ENCODE results near the gene ROBO1.

The ROBO1 gene

DNA sequence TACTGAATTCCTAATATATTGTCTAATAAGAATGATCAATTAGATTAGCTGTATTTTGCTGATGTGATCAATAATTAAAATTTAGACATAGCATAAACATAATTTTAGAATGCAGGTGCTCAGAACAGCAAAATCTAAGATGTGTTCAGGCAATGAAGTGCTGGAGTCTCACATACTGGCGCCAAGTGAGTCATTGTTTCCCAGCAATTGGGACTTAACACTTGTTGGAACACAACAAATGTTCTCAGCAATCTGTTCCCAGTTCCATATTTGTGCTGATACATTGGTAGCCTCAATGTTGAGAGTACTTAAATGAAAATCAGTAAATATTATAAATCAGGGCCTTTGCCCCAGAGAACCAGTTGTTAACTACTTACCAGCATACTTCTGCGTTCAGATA is 619.0 kb downstream of the ROBO1 start:
- no peak for DNase-seq

GRCh38 chr3:79146024-79146423 is 621.8 kb downstream of the ROBO1 start:
- no peak for DNase-seq

DNA sequence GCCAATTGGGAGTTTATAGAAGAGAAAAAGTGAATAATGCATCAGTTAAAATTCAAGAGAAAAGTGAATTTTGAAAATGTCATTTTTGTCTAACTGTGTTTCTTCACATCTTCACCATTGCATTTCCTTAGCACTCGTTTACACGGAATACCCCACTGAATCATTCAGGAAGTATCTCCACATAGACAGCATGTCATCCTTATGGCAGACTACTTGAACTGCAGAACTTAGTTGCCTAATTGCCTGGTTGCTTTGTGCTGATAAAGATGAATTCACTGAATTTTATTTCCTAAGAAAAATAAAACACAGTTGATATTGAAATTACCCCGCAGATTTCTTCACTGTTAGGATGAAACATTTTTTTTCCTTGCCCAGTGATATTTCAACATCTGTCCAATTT is 627.1 kb downstream of the ROBO1 start:
- DNase-seq, result no peak

GRCh38 chr3:79139395-79140068 is 628.3 kb downstream of the ROBO1 start:
- DNase-seq, result no peak

DNA sequence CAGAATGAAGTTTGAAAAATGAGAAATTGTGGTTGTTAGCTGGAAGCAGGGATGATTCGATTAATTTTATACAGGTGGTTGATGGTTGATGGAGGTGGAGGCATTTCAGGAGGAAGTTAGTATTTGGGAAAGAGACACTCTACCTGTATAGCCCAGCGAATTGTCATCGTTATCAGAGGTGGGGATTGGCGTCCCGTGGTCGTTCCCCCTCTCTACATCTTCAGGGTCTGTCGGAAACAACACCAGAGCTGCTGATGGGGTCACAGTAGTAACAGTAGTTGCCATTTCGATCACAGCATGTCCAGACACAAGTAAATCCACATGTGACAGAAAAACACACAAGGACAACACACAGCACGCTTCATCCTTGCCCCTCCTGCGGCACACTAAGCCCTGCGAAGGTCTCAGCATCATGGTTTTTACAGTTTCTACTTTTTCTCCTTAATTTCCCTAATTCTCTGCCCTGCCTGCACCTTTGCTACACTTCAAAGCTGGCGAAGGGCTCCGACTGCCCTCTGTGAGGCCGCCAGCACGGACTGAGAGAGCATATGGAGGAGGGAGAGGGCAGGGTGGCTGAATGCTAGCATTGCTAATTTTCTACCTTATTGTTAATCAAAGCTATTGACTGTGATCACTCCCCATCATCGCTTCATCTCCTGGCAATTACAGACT is 642.3 kb downstream of the ROBO1 start:
- no peak for DNase-seq

DNA sequence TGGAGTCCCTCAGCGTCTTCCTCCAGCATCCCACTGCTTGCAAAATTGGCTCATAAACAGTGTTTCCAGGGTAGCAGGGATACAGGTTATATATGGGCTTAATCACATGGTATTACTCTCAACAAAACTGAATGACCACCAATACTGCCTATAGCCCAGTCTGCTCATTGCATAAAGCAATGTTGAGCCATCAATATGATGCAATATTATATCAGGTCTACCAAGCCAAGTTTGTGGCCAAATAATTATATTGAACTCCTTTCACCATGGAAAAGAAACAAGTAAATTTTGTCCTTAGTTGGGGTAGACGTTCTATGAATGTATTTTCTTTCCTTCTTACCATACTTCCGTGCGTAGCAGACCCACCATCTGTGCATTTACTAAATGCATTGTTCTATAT is 652.3 kb downstream of the ROBO1 start:
- no peak for DNase-seq

- no peak for DNase-seq
These were observed 653.9 kb downstream of the ROBO1 start for GRCh38 chr3:79113876-79114275.

DNA sequence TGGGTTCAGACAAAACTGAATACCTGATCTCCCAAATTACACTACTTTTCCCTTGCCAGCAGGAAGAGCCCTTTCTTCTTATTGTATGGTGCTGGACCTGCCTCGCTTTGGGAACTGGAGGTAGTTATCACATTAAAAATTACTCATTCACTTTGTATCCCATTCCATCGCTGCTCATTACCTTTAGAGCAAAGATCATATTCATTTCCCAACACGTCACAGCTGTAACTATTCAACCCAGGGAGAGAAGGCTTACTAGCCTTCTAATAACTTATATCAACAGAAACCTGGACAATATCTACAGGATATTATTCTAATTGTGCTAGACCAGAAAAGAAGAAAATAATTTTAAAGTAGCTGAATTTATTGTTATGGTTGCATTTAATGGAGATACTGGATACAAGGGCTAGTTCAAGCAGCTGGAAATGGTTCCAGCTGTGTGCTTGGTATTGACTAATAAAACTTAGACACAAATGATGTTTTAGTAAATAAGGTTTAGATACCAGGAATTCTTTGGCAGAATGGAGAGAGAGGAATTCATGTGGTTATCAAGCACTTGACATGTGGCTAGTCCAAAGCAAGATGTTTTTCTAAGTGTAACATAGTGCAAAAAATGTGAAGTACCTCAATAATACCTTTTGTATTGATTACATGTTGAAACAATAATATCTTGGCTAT is 656.3 kb downstream of the ROBO1 start:
- no peak for DNase-seq

GRCh38 chr3:79109754-79110153 is 658.0 kb downstream of the ROBO1 start:
- no peak for DNase-seq

DNA sequence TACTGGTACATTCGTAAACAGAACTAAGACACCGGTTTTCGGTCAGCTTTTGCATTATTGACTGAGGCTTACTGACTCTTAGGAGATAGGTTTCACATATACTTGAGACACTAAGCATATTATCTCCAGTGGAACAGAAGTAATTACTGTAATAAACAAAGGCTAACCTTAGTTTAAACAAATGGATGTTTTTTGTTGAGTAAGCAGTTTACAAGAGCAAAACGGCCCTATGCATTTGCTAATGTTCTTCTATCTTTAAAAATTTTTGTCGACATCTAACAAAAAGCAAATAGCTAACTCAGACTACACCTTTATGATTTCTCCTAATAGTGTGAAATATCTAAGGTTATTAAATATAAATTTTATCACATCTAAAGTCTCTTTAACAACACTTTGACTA is 664.5 kb downstream of the ROBO1 start:
- no peak for DNase-seq

DNA sequence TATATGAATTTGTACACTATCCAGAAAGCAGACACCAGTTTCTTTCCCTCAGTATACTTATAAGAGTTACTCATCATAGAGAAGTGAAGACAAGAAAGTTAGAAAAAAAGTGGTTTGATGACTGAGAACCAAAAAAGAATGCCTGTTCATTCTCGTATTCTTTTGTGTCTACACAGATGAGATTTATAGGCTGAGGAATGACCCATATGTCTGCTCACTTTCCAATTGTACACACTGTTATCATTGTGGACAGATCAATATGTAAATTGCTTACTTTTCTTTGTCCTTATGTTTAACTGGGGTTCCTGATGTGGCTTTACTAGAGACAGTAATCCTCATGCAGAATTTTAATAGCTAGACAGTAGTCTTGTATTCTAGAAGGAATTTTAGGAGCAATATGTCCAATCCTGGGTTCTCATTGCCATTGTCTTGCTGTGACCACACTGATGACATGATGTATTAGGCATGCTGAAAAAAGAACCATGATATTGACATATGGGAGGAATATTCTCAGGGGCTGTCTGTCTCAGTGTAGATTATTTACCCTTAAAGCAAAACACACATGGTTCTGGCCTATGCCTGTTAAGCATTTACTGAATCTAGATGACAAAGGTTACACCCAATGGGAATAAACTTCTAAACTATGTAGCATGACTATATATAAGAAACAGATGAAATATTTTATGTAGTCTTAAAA is 669.7 kb downstream of the ROBO1 start:
- DNase-seq, result no peak

DNA sequence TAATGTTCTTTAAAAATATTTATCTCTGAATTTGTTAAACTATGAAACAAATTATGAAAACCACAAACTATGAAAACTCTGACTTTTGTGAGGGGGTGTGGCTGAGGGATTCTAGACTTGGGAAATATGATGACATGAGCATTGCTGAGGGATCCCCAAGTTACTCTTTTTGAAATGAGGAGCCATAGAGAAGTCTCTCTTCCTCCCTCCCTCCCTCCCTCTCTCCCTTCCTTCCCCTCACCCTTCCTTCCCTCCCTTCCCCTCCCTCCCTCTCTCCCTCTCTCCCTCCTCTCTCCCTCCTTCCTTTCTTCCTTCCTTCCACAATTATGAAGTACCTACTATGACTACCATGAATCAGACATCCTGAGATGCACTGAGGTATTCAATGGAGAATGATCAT is 673.1 kb downstream of the ROBO1 start:
- no peak for DNase-seq

DNA sequence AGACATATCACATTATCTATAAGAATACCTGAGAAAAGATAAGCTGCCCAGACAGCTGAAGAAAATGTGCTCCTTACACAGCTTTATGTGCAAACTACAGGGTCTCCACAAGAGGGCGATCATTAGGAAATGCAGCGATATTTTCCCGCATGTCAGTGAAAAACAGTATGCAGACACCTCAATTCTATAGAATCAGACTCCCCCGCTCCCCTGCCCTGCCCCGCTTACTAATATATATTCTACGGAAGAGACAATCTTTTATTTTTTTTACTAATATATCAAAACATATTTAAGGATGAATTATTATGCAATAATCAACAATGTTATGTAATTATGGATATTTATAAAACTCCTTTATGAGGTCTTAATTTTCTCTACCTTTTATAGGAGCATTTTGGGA is 681.3 kb downstream of the ROBO1 start:
- DNase-seq, result no peak

GRCh38 chr3:79085171-79085570 is 682.6 kb downstream of the ROBO1 start:
- DNase-seq, result no peak

GRCh38 chr3:79081335-79081734 is 686.5 kb downstream of the ROBO1 start:
- no peak for DNase-seq

DNA sequence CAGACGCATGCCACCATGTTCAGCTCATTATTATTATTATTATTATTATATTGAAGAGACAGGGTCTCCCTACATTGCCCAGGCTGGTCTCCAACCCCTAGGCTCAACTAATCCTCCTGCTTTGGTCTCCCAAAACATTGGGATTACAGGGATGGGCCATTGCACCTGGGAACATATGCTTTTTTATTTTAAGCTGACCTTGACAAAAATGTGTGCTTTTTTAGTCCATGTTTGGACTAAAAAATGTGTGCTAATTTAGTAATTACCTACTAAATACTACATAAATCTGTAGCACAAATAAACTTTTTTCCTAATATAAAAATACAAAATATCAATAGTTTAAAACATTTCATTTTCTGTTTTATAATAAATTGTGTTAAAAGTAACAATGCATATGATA is 693.2 kb downstream of the ROBO1 start:
- no peak for DNase-seq

- DNase-seq, result no peak
These were observed 700.1 kb downstream of the ROBO1 start for GRCh38 chr3:79067734-79068133.

- DNase-seq, result no peak
These were observed 701.3 kb downstream of the ROBO1 start for GRCh38 chr3:79066481-79066880.

- no peak for DNase-seq
These were observed 704.2 kb downstream of the ROBO1 start for GRCh38 chr3:79063624-79064023.

DNA sequence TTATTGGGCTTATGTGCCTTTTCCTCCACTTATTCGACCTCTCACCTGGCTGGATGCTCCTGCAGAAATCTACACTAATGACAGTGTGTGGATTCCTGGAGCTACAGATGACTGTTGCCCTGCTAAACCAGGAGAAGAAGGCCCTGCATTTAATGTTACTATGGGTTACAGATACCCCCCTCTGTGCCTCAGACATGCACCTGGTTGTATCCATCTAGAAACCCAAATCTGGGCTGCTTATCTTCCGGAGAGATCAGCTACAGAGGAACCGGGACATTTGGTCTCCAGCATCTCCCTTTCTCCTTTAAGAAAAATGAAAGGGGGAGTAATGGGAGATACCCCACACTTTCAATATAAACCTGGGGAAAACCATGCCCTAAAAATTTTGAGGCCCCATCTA is 710.0 kb downstream of the ROBO1 start:
- DNase-seq, result no peak

- DNase-seq, result no peak
These were observed 711.3 kb downstream of the ROBO1 start for GRCh38 chr3:79056498-79056897.

DNA sequence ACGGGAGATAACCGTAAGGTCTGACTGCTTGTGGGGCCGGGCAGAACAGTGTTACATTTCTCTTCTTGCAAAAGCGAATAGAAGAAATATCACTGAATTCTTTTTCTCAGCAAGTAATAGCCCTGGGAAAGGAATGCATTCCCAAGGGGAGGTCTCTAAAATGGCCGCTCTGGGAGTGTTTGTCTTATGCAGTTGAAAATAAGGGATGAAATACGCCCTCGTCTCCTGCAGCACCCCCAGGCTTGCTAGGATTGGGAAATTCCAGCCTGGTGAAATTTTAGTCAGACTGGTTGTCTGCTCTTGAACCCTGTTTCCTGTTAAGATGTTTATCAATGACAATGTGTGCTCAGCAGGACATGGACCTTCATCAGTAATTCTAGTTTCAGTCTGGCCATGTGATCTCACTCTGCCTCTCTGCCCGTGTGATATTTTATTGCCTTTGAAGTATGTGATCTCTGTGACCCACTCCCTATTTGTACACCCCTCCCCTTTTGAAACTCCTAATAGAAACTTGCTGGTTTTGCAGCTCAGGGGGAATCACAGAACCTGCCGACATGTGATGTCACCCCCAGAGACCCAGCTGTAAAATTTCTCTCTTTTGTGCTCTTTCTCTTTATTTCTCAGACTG is 715.6 kb downstream of the ROBO1 start:
- DNase-seq, result no peak

DNA sequence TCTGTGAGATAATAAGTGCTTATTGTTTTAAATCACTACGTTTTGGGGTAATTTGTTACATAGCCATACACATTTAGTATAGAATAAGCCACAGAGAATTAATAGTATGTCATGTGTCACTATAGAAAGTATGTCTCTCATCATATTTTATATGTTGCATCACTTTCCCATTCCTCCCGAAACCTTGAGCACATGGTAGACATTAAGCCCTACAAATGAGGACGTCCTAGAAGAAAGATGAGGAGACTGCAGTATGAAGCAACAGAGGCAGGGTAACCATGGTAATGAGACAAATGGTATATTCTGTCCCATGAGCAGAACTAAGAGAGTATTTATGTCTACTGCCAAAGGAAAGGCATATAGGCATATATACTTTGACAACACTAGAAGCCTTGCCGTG is 720.2 kb downstream of the ROBO1 start:
- DNase-seq, result no peak

Data from CD4-positive, alpha-beta T cell treated with Interleukin-12 subunit alpha and Interleukin-12 subunit beta, for 1 hour (primary cell).